Measurements from ENCODE around the gene PIAS4.
"Not testable (repeated sequence)": the region's sequence is repeated elsewhere in the genome, so short reads cannot be mapped to it uniquely, and the experiment has no call there.

DNA sequence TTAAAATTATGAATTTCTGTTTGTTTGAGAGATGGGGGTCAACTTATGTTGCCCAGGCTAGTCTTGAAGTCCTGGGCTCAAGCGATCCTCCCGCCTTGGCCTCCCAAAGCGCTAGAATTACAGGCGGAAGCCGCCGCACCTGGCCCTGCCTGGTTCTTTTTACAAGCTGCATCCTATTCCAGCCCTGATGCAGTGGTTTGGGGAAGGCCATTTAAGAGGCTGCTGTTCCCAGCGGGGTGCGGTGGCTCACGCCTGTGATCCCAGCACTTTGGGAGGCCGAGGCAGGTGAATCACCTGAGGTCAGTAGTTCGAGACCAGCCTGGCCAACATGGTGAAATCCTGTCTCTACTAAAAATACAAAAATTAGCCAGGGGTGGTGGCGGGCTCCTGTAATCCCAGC is 39.6 kb upstream of the PIAS4 start:
- not testable (repeated sequence) for TF ChIP-seq EZH2 (IDR thresholded peaks at IDR 0.05; ENCODE audit: borderline replicate concordance, low read depth, low read length, severe bottlenecking)
- TF ChIP-seq, protein P1, sequence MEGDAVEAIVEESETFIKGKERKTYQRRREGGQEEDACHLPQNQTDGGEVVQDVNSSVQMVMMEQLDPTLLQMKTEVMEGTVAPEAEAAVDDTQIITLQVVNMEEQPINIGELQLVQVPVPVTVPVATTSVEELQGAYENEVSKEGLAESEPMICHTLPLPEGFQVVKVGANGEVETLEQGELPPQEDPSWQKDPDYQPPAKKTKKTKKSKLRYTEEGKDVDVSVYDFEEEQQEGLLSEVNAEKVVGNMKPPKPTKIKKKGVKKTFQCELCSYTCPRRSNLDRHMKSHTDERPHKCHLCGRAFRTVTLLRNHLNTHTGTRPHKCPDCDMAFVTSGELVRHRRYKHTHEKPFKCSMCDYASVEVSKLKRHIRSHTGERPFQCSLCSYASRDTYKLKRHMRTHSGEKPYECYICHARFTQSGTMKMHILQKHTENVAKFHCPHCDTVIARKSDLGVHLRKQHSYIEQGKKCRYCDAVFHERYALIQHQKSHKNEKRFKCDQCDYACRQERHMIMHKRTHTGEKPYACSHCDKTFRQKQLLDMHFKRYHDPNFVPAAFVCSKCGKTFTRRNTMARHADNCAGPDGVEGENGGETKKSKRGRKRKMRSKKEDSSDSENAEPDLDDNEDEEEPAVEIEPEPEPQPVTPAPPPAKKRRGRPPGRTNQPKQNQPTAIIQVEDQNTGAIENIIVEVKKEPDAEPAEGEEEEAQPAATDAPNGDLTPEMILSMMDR (IDR thresholded peaks at IDR 0.05; ENCODE audit: borderline replicate concordance, extremely low read depth, low read length, poor library complexity, severe bottlenecking) = not testable (repeated sequence)
